ENCODE results near the gene GNA14.
"Not testable (repeated sequence)": the region's sequence is repeated elsewhere in the genome, so short reads cannot be mapped to it uniquely, and the experiment has no call there.

Gene GNA14

GRCh38 chr9:77587042-77587441, 61.1 kb downstream of the GNA14 start:
- no peak for DNase-seq

GRCh38 chr9:77586591-77586990, 61.5 kb downstream of the GNA14 start:
- DNase-seq: no peak

DNA sequence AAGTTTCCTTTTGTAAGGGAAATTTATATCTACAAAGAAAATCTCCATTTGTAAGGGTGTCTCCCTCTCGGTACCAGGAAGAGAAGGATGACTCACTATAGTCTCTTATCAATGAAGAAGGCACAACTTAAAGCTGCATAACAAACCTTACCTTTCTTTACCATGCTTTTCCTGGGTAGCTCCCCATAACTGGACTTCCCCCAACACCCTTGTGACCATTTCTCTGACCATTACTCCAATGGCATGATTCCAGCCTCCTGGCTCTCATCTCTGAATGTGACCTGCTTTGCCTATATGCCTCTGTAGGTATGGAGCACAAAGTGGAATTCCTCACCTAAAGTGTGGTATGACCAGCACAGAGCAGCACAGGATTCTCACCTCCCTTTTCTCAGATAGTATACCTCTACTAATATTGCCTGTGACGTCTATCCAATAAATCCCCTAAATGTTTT, 62.8 kb downstream of the GNA14 start:
- no peak for DNase-seq

GRCh38 chr9:77584927-77585326, 63.2 kb downstream of the GNA14 start:
- DNase-seq: not testable (repeated sequence)

DNA sequence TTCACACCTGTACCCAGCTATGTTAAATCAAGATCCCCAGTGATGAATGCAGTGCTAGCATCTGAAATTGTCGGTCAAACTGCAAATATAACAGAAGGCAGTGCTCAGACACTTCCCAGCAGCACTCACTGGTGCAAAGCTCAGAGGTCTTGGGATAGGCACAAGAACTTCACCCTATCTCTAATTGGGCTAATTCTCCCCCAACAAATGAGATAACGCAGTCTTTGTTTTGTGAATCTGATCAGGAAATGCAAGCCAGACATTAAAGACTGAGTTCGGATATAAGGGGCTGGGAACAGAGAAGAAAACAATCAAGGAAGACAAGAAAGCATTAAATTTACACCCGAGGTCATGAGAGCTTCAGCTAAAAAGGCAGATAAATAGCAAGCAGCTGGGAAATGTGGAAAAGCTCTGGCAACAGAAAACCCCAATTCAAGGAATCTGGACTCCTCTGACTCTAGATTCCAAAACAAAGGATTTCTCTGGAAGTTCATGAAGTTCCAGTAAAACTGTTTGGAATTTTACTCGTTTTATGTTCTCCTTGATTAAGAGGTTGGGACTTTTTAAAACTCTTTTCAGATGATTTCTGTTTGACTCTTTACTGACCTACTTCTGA, 65.1 kb downstream of the GNA14 start:
- no peak for DNase-seq

- no peak for DNase-seq
Observed at GRCh38 chr9:77582525-77582924, 65.6 kb downstream of the GNA14 start.

DNA sequence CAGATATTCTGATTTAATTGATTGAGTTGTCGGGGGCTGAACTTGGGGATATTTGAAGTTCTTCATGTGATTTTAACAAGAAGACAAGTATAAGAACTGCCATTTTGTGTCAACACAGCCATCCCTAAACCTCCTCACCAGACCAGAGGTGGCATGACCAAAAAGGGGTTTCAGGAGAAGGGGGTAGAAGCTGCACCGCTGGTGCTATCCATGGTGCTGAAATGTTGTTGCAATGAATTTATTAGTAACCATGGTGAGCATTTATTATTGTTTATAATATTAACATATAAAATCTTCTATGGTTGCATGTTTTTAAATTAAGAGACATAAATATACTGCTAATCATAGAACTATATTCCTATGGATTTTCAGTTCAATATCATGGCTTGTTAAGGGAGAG, 72.3 kb downstream of the GNA14 start:
- no peak for DNase-seq

DNA sequence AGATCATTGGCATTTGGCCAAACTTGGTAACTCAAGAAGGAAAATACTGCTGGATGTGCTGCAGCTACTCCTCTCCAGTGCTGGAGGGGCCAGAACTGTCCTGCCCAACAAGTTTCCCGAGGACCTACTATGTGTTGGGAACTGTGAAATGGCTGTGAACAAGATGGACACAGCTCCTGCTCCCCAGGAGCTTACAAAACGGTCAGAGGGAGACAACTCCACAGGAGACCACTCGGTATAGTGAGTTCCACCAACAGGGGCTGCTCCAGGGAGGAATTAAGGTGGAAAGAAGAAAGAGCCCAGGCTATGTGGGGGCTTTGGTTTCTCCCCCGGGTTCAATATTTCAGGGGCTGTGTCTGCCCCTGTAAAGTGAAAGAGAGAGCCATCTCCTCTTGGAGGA, 78.8 kb downstream of the GNA14 start:
- no peak for DNase-seq

DNA sequence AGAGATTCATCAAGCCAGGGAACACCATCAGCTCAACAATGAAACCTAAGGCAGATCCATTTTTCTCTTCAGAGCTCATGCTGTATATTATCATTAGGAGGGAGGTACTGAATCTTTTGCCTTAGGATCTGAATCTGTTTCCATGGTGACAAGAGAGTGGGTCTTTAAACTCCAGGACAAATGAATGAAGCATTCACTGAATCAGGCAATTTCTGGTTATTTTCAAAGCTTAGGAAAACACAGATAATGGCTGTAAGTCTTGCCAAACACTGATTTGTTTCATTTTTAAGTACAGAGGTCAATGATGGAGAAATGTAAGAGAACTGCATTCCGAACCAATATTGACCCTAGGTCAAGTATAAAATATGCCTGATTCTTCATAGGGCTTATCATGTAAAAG, 84.9 kb downstream of the GNA14 start:
- DNase-seq: no peak

DNA sequence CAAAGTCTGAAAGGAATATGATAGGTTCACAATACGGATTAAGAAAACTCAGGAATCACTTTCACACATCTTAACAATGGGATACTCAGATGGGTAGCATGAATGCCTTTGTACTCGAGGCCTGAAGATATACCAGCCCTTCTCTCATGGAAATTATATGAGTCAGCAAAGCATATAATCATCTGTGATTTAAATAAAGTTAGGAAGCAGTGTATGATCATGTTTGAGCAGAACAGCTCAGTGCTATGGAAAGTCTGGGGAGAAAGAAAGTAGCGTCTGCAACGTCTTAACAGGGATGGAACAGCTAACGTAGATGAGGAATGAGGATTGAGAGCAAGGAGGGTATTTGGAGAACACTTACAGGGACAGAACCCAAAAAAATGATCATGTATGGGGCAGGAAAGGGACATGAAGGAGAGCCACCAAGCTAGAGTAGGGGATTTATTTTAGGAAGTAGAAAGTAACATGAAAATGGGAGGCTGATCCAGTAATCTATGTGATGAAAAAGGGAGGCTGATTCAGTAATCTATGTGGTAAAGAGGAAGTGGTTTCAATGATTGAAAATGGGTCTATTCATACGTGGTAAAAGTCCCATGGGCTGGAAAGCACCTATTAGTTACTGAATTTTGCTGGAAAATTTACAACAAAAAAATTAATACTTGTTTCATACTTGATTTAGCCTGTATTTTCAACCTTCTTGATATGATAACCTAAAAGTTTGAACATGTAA, 85.9 kb downstream of the GNA14 start:
- DNase-seq: peak; percentile 84

DNA sequence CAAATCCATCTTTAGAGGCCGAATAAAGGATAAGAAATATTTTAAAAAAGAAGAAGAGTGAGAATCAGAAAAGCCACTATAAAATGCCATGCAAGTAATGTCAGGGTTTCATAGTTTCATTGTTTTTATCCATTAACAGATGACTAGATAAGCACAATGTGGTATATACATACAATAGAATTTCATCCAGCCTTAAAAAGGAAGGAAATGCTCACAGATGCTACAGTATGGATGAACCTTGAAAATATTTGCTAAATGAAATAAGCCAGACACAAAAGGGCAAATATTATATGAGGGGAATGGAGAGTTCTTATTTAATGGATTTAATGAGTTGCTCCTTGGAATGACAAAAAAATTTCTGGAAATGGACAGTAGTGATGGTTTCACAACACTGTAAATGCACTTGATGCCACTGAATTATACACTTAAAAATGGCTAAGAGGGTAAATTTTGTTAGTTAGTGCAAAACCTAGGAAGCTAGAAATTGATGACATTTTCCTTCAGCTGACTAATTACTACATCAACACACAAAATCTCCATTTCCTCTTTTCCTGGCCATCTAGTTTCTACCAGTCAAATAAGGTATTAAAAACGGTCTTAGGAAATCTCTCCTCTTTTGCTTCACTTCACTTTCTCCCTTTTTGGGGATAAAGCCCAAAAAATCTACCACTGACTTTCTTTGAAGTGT, 86.6 kb downstream of the GNA14 start:
- peak; percentile 84 for DNase-seq

- no peak for DNase-seq
Observed at GRCh38 chr9:77556396-77556795, 91.7 kb downstream of the GNA14 start.

GRCh38 chr9:77554586-77555105, 93.5 kb downstream of the GNA14 start:
- no peak for DNase-seq

DNA sequence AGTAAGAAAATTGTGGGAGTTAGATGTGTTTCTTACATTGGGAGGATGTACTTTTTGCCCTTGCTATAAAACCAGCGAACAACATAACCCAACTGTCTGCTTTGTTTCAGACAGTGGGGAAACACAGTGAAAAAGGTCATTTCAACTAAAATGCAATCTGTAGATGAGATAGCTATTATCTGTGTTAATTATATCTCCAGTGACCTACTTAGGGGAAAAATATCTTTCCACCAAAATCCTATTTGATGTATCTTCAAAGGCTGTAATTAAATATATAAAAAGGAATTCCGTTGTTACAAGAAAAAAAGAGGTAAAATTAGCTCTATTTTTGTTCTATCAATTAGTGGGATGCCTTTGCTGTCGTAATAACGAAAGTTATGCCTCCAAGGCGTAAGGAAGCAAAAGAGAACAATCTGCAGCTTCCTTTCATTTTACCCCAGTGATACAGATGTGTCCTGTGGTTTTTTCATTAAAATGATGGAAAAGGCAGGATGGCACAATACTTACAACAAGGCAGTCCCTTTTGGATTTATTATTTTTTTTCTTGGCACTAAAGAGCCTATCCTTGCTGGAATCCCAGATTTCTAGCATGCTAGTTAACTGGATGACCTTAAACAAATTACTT, 100.9 kb downstream of the GNA14 start:
- no peak for DNase-seq

DNA sequence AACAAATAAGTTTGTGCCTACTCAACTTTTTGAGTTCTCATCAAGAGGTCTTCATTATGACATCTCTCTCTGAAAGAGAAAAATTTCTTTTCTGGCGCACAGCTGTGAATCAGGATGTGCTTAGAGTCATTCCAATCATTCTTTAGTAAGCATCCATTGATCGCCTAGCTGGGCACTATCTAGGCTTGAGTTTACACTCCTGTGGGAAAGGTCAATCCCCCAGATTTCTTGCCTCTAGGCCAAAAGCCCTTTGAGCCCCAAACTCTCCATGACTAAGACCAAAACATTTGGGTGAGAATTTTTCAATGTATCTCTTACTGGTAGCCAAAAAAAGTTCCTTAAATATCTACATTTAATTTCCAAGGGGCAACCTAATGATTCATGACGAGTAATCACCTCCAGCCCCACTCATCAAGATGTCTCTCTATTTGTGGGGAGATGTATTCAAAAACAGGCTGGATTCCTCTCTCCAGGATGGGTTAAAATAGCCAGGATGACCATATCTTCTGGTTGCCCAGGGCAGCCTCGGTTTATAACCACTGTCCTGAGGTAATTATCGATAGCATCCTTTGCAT, 101.7 kb downstream of the GNA14 start:
- no peak for DNase-seq

DNA sequence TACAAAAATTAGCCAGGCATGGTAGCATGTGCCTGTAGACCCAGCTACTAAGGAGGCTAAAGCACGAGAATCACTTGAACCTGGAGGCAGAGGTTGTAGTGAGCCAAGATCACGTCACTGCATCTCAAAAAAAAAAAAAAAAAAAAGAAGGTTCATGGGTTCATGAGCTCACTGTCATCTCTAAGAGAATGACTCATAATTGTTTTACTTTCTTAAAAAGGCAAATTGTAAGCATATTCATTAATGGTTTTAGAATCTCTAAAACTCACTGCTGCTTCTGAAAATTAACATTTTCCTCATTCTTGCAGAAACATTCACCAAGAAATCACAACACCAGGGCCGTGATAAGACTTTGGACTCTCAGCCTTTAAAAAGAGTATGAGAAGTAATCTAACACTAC, 103.6 kb downstream of the GNA14 start:
- DNase-seq: no peak

DNA sequence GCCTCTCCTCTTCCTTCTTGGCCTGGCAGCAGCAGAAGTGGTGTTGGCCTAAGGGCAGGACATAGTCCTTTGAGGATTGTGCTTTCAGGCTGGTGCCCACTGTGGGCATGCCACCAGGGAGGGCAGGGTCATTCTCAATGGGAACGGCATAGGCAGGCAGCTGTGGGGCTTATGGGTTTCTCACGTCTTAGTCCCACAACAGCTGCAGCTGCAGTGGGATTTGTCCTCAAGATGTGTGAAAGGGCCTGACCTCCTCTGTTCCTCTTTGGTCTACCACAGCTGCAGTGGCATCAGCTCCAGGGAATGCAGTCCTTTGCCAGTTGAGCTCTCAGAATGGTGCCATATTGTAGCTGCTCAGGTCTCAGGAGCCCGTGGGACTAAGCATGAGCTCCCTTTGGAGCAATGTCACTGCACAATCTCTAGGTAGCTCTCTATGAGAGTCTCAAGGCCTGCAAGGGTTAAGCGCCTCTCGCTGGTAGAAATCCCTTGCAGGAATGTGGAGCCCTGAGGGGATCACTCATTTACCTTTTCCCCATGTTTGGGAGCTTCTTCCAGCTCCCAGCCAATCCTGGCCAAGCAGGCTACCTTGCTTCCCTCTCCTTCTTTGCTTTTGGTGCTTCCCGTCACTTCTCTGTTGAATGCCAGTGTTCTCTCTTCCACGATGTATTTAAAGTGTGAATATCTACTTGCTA, 104.8 kb downstream of the GNA14 start:
- DNase-seq: no peak

GRCh38 chr9:77541600-77541999, 106.5 kb downstream of the GNA14 start:
- DNase-seq: no peak

GRCh38 chr9:77541055-77541454, 107.1 kb downstream of the GNA14 start:
- no peak for DNase-seq

GRCh38 chr9:77534376-77535057, 113.6 kb downstream of the GNA14 start:
- no peak for DNase-seq

GRCh38 chr9:77533671-77534070, 114.5 kb downstream of the GNA14 start:
- no peak for DNase-seq

GRCh38 chr9:77532607-77533006, 115.5 kb downstream of the GNA14 start:
- DNase-seq: no peak

Data from inflammatory macrophage treated with lipopolysaccharide for 4 hours (primary cell).